Measurements from ENCODE around the gene MEAF6.

DNA sequence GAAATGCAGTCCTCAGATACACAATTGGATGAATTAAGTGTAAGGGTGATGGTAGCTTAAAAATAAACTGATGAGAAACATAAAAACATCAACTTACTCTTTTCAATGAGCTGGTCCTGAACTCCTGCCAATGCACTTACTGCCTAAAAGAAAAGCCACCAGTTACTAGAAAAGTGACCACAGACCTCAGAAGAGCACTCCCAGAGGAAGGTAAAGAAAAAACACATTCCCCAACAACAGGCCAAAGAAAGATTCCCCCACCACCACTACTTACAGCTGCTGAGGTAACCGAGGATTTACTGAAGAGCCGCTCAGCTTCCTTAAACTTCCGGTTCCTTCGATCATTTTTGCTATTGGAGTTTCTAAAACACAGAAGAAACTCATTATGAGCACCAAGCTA lies 5.4 kb downstream of the MEAF6 start:
- TF ChIP-seq, protein P1, sequence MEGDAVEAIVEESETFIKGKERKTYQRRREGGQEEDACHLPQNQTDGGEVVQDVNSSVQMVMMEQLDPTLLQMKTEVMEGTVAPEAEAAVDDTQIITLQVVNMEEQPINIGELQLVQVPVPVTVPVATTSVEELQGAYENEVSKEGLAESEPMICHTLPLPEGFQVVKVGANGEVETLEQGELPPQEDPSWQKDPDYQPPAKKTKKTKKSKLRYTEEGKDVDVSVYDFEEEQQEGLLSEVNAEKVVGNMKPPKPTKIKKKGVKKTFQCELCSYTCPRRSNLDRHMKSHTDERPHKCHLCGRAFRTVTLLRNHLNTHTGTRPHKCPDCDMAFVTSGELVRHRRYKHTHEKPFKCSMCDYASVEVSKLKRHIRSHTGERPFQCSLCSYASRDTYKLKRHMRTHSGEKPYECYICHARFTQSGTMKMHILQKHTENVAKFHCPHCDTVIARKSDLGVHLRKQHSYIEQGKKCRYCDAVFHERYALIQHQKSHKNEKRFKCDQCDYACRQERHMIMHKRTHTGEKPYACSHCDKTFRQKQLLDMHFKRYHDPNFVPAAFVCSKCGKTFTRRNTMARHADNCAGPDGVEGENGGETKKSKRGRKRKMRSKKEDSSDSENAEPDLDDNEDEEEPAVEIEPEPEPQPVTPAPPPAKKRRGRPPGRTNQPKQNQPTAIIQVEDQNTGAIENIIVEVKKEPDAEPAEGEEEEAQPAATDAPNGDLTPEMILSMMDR (IDR thresholded peaks at IDR 0.05): no peak
- TF ChIP-seq POLR2AphosphoS5 (IDR thresholded peaks at IDR 0.05): no peak

Data from stomach (tissue), 4 donors.